Karpas-422 (cell line): ENCODE measurements around the gene SYVN1. TPM values are rescaled to one million over a fixed set of nuclear protein-coding genes. Genes with fewer than 3 reads are reported as not detected.
"Not testable (repeated sequence)": the region's sequence is repeated elsewhere in the genome, so short reads cannot be mapped to it uniquely, and the experiment has no call there.

Experiments
- DNase-seq: peaks from one replicate; pipeline ENCODE4 v3.0.0-alpha.2; 2015
- H2AFZ ChIP-seq: fragments of 200-600 bp; sonication (generic); 2 replicates; pipeline ENCODE4 v1.6.1; 2014; ENCODE audit warnings: antibody characterized with exemption, low read length, mixed read lengths
- H3K27ac ChIP-seq: fragments of 200-600 bp; sonication (generic); 2 replicates; pipeline ENCODE4 v1.5.1; 2014; ENCODE audit warnings: mild to moderate bottlenecking, low read length, moderate library complexity
- H3K27me3 ChIP-seq: fragments of 200-600 bp; sonication (generic); 2 replicates; pipeline ENCODE4 v1.6.1; 2014; ENCODE audit warnings: low read length, mixed read lengths
- H3K36me3 ChIP-seq: fragments of 200-600 bp; sonication (generic); 2 replicates; pipeline ENCODE4 v1.6.1; 2014; ENCODE audit warnings: low read length, mixed read lengths; ENCODE audit not compliant: insufficient read depth
- H3K4me1 ChIP-seq: fragments of 200-600 bp; sonication (generic); 2 replicates; pipeline ENCODE4 v1.6.1; 2014; ENCODE audit warnings: mild to moderate bottlenecking, low read length, mixed read lengths
- H3K4me2 ChIP-seq: fragments of 200-600 bp; sonication (generic); 2 replicates; pipeline ENCODE4 v1.6.1; 2014; ENCODE audit warnings: low read length, low read depth, mild to moderate bottlenecking; ENCODE audit not compliant: poor library complexity, severe bottlenecking
- H3K4me3 ChIP-seq: fragments of 200-600 bp; sonication (generic); 2 replicates; pipeline ENCODE4 v1.5.1; 2014; ENCODE audit warnings: mild to moderate bottlenecking, antibody characterized with exemption, low read length, mixed read lengths
- H3K79me2 ChIP-seq: fragments of 200-600 bp; sonication (generic); 2 replicates; pipeline ENCODE4 v1.6.1; 2014; ENCODE audit warnings: mild to moderate bottlenecking, low read length, mixed read lengths
- H3K9ac ChIP-seq: fragments of 200-600 bp; sonication (generic); 2 replicates; pipeline ENCODE4 v1.6.0; 2014; ENCODE audit warnings: low read length
- H3K9me2 ChIP-seq: fragments of 200-600 bp; sonication (generic), shearing (Covaris generic); replicated peaks from 2 replicates; pipeline ENCODE4 v1.6.0; 2014; ENCODE audit warnings: mild to moderate bottlenecking, low read length, moderate library complexity; ENCODE audit not compliant: insufficient read depth
- H3K9me3 ChIP-seq: fragments of 300-700, 200-600 bp; sonication (generic); 2 replicates; pipeline ENCODE4 v1.6.1; 2014; ENCODE audit warnings: low read length, mixed read lengths
- H4K20me1 ChIP-seq: fragments of 200-600 bp; sonication (generic); 2 replicates; pipeline ENCODE4 v1.6.1; 2014; ENCODE audit warnings: mild to moderate bottlenecking, antibody characterized with exemption, low read length, low read depth; ENCODE audit not compliant: insufficient read depth
- total RNA-seq: library from RNA; depleted of rRNA; stranded (reverse); fragments of >200 nt; shearing (Covaris generic); gene quantifications from 2 replicates; pipeline ENCODE4 v1.2.3, GENCODE V29; 2014; ENCODE audit warnings: low replicate concordance

The SYVN1 gene
- total RNA-seq, 1 experiment from 2014 or later: 118 TPM

- no peak overlapping the region for H3K9ac ChIP-seq
- H3K4me2 ChIP-seq: no peak overlapping the region
- peaks cover 10% of the 10 kb centered on the region for H3K4me1 ChIP-seq
- H3K4me3 ChIP-seq: no peak overlapping the region
- H3K36me3 ChIP-seq: no peaks in the 10 kb centered on the region
- DNase-seq: no peak
- H3K9me2 ChIP-seq: no peaks in the 10 kb centered on the region
- H2AFZ ChIP-seq: no peak overlapping the region
- H4K20me1 ChIP-seq: no peaks in the 10 kb centered on the region
- H3K79me2 ChIP-seq: no peaks in the 10 kb centered on the region
- no peaks in the 10 kb centered on the region for H3K27me3 ChIP-seq
- no peak overlapping the region for H3K27ac ChIP-seq
- no peaks in the 10 kb centered on the region for H3K9me3 ChIP-seq
Measured at GRCh38 chr11:65157336-65157735, 23.0 kb upstream of the SYVN1 start.

- Histone ChIP-seq H3K36me3 (no peaks in the 10 kb centered on the region), H3K4me2 (no peak overlapping the region), H3K4me3 (no peak overlapping the region), H2AFZ (no peak overlapping the region), H3K4me1 (peaks cover 10% of the 10 kb centered on the region), H3K9me2 (no peaks in the 10 kb centered on the region), H3K79me2 (no peaks in the 10 kb centered on the region), H3K27me3 (no peaks in the 10 kb centered on the region), H3K27ac (no peak overlapping the region), H3K9me3 (no peaks in the 10 kb centered on the region), H3K9ac (no peak overlapping the region), H4K20me1 (no peaks in the 10 kb centered on the region)
- DNase-seq: no peak
Measured at GRCh38 chr11:65156926-65157325, 22.6 kb upstream of the SYVN1 start.

- no peaks in the 10 kb centered on the region for H3K79me2 ChIP-seq
- no peak overlapping the region for H3K4me2 ChIP-seq
- no peak overlapping the region for H3K9ac ChIP-seq
- H3K9me3 ChIP-seq: no peaks in the 10 kb centered on the region
- no peak overlapping the region for H3K4me3 ChIP-seq
- H3K27me3 ChIP-seq: no peaks in the 10 kb centered on the region
- H3K27ac ChIP-seq: no peak overlapping the region
- no peaks in the 10 kb centered on the region for H3K9me2 ChIP-seq
- no peaks in the 10 kb centered on the region for H4K20me1 ChIP-seq
- DNase-seq: no peak
- H3K4me1 ChIP-seq: peaks cover 10% of the 10 kb centered on the region
- H3K36me3 ChIP-seq: no peaks in the 10 kb centered on the region
- no peak overlapping the region for H2AFZ ChIP-seq
Measured at GRCh38 chr11:65156256-65156655, 21.9 kb upstream of the SYVN1 start.

GRCh38 chr11:65152122-65152521 is 17.8 kb upstream of the SYVN1 start:
- Histone ChIP-seq H3K79me2 (no peaks in the 10 kb centered on the region), H3K4me3 (no peak overlapping the region), H3K36me3 (no peaks in the 10 kb centered on the region), H4K20me1 (no peaks in the 10 kb centered on the region), H3K4me2 (peak overlapping the region; percentile 42), H2AFZ (no peak overlapping the region), H3K4me1 (peaks cover 3% of the 10 kb centered on the region), H3K27me3 (no peaks in the 10 kb centered on the region), H3K27ac (no peak overlapping the region), H3K9ac (no peak overlapping the region), H3K9me3 (no peaks in the 10 kb centered on the region), H3K9me2 (no peaks in the 10 kb centered on the region)
- no peak for DNase-seq

GRCh38 chr11:65151331-65151899 is 17.1 kb upstream of the SYVN1 start:
- no peak for DNase-seq
- Histone ChIP-seq H3K4me1 (peaks cover 10% of the 10 kb centered on the region), H4K20me1 (no peaks in the 10 kb centered on the region), H3K79me2 (no peaks in the 10 kb centered on the region), H3K27ac (no peak overlapping the region), H2AFZ (no peak overlapping the region), H3K9ac (no peak overlapping the region), H3K4me3 (no peak overlapping the region), H3K9me2 (no peaks in the 10 kb centered on the region), H3K4me2 (no peak overlapping the region), H3K36me3 (no peaks in the 10 kb centered on the region), H3K27me3 (no peaks in the 10 kb centered on the region), H3K9me3 (no peaks in the 10 kb centered on the region)

- DNase-seq: no peak
- Histone ChIP-seq H3K4me2 (no peak overlapping the region), H3K9ac (no peak overlapping the region), H3K36me3 (no peaks in the 10 kb centered on the region), H3K27me3 (no peaks in the 10 kb centered on the region), H3K79me2 (no peaks in the 10 kb centered on the region), H3K9me2 (no peaks in the 10 kb centered on the region), H3K4me1 (peaks cover 17% of the 10 kb centered on the region), H3K9me3 (no peaks in the 10 kb centered on the region), H3K4me3 (no peak overlapping the region), H4K20me1 (no peaks in the 10 kb centered on the region), H3K27ac (no peak overlapping the region), H2AFZ (no peak overlapping the region)
Measured at GRCh38 chr11:65150509-65151299, 16.4 kb upstream of the SYVN1 start.

GRCh38 chr11:65150131-65150508 is 15.8 kb upstream of the SYVN1 start:
- H3K4me1 ChIP-seq: peaks cover 23% of the 10 kb centered on the region
- H3K9ac ChIP-seq, DNase-seq, H3K9me2 ChIP-seq, H3K9me3 ChIP-seq, H4K20me1 ChIP-seq, H3K79me2 ChIP-seq, H2AFZ ChIP-seq, H3K4me3 ChIP-seq, H3K27ac ChIP-seq, H3K27me3 ChIP-seq, H3K4me2 ChIP-seq, H3K36me3 ChIP-seq: not testable (repeated sequence)

GRCh38 chr11:65148657-65149056 is 14.3 kb upstream of the SYVN1 start:
- Histone ChIP-seq H2AFZ (no peak overlapping the region), H3K36me3 (no peaks in the 10 kb centered on the region), H3K9me2 (no peaks in the 10 kb centered on the region), H3K9ac (no peak overlapping the region), H3K4me1 (peaks cover 30% of the 10 kb centered on the region), H3K4me2 (no peak overlapping the region), H3K27me3 (no peaks in the 10 kb centered on the region), H3K9me3 (no peaks in the 10 kb centered on the region), H3K79me2 (no peaks in the 10 kb centered on the region), H4K20me1 (no peaks in the 10 kb centered on the region), H3K27ac (no peak overlapping the region), H3K4me3 (no peak overlapping the region)
- no peak for DNase-seq
